Loucy (cell line): ENCODE results near the gene H2AZ2.
A peak's percentile ranks its signal among the peaks of the same experiment; 100 is the strongest.

Experiments used
- H2AFZ ChIP-seq: fragments of 200-600 bp; sonication (generic); 2 replicates; pipeline ENCODE4 v1.6.0; 2016; ENCODE audit warnings: antibody characterized with exemption, mild to moderate bottlenecking, low read length, moderate library complexity
- H3F3A ChIP-seq: fragments of 200-600 bp; 2 replicates; pipeline ENCODE4 v1.6.0; 2016; ENCODE audit warnings: antibody characterized with exemption, low read depth, mild to moderate bottlenecking
- H3K27me3 ChIP-seq: fragments of 200-600 bp; sonication (generic); 2 replicates; pipeline ENCODE4 v1.6.1; 2014; ENCODE audit warnings: low read length, mild to moderate bottlenecking; ENCODE audit not compliant: insufficient read depth, poor library complexity, severe bottlenecking
- H3K36me3 ChIP-seq: fragments of 200-600 bp; sonication (generic); 2 replicates; pipeline ENCODE4 v1.6.1; 2016; ENCODE audit warnings: low read length; ENCODE audit not compliant: insufficient read depth
- H3K4me1 ChIP-seq: fragments of 200-600 bp; sonication (generic); 2 replicates; pipeline ENCODE4 v1.5.1; 2014; ENCODE audit warnings: low read length, mild to moderate bottlenecking; ENCODE audit not compliant: insufficient read depth, poor library complexity, severe bottlenecking
- H3K4me2 ChIP-seq: fragments of 200-600 bp; sonication (generic); 2 replicates; pipeline ENCODE4 v1.6.0; 2014; ENCODE audit warnings: antibody characterized with exemption, low read length, low read depth, mild to moderate bottlenecking; ENCODE audit not compliant: poor library complexity, severe bottlenecking
- H3K4me3 ChIP-seq: fragments of 200-600 bp; sonication (generic); 2 replicates; pipeline ENCODE4 v1.5.1; 2014; ENCODE audit warnings: low read length, mild to moderate bottlenecking, mixed read lengths; ENCODE audit not compliant: poor library complexity, severe bottlenecking
- H3K79me2 ChIP-seq: fragments of 200-600 bp; sonication (generic); 2 replicates; pipeline ENCODE4 v1.6.1; 2014; ENCODE audit warnings: low read length; ENCODE audit not compliant: insufficient read depth
- H3K9ac ChIP-seq: fragments of 200-600 bp; sonication (generic); 2 replicates; pipeline ENCODE4 v1.6.0; 2014; ENCODE audit warnings: mild to moderate bottlenecking, low read depth, low read length, moderate library complexity; ENCODE audit not compliant: poor library complexity, severe bottlenecking
- H3K9me2 ChIP-seq: fragments of 200-600 bp; sonication (generic); replicated peaks from 2 replicates; pipeline ENCODE4 v1.6.1; 2016; ENCODE audit warnings: low read depth, low read length, mixed read lengths
- H3K9me3 ChIP-seq: fragments of 200-600 bp; sonication (generic); 2 replicates; pipeline ENCODE4 v1.6.1; 2014; ENCODE audit warnings: mild to moderate bottlenecking, antibody characterized with exemption, low read length, low read depth; ENCODE audit not compliant: insufficient read depth
- H4K20me1 ChIP-seq: fragments of 200-600 bp; sonication (generic); 2 replicates; pipeline ENCODE4 v1.6.0; 2014; ENCODE audit warnings: antibody characterized with exemption, low read length, mild to moderate bottlenecking; ENCODE audit not compliant: insufficient read depth, poor library complexity, severe bottlenecking
- EZH2phosphoT487 ChIP-seq: fragments of 200-600 bp; IDR thresholded peaks from 2 replicates; pipeline ENCODE4 v1.6.1; 2018; ENCODE audit warnings: antibody characterized with exemption, mild to moderate bottlenecking, moderate library complexity, borderline replicate concordance
- TF ChIP-seq, protein P1 (sequence below): fragments of 200-600 bp; sonication (generic); conservative IDR thresholded peaks from 2 replicates; pipeline ENCODE4 v1.5.1; 2014; ENCODE audit warnings: mild to moderate bottlenecking, antibody characterized with exemption, low read length

H2AZ2 gene

DNA sequence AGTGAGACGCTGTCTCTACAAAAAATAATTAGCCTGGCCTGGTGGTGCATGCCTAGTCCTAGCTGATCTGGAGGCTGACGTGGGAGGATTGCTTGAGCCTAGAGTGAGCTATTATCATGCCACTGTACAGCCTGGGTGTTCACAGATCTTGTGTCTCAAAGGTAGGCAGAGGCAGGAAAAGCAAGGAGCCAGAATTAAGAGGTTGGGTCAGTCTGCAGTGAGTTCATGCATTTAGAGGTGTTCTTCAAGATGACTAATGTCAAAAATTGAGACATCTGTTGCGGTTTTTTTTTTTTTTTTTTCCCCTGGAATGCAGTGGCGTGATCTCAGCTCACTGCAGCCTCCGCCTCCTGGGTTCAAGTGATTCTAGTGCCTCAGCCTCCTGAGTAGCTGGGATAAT lies 46.0 kb downstream of the H2AZ2 start:
- Histone ChIP-seq H3F3A (peaks cover 6% of the 10 kb centered on the region; the same call in 1 of the 2 replicates), H3K79me2 (peaks cover 57% of the 10 kb centered on the region), H2AFZ (no peak overlapping the region), H3K4me1 (peaks cover 26% of the 10 kb centered on the region), H3K36me3 (peaks cover 60% of the 10 kb centered on the region), H3K9me3 (no peaks in the 10 kb centered on the region), H4K20me1 (peaks cover 59% of the 10 kb centered on the region), H3K27me3 (no peaks in the 10 kb centered on the region), H3K4me3 (no peak overlapping the region), H3K4me2 (no peak overlapping the region), H3K9me2 (no peaks in the 10 kb centered on the region), H3K9ac (no peak overlapping the region)
- TF ChIP-seq EZH2phosphoT487 = no peak
- TF ChIP-seq, protein P1, sequence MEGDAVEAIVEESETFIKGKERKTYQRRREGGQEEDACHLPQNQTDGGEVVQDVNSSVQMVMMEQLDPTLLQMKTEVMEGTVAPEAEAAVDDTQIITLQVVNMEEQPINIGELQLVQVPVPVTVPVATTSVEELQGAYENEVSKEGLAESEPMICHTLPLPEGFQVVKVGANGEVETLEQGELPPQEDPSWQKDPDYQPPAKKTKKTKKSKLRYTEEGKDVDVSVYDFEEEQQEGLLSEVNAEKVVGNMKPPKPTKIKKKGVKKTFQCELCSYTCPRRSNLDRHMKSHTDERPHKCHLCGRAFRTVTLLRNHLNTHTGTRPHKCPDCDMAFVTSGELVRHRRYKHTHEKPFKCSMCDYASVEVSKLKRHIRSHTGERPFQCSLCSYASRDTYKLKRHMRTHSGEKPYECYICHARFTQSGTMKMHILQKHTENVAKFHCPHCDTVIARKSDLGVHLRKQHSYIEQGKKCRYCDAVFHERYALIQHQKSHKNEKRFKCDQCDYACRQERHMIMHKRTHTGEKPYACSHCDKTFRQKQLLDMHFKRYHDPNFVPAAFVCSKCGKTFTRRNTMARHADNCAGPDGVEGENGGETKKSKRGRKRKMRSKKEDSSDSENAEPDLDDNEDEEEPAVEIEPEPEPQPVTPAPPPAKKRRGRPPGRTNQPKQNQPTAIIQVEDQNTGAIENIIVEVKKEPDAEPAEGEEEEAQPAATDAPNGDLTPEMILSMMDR = no peak

DNA sequence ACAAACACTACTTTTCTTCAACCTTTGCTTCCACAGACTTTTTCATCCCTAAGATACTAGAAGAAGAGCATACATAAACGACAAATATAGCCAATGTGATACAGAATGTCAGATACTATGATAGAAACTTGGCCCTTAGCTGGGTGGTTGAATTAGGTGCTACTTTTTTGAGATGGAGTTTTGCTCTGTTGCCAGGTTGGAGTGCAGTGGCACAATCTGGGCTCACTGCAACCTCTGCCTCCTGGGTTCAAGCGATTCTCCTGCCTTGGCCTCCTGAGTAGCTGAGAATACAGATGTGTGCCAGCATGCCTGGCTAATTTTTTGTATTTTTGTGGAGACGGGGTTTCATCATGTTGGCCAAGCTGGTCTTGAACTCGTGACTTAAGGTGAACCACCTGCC lies 47.9 kb downstream of the H2AZ2 start:
- Histone ChIP-seq H3F3A (peaks cover 6% of the 10 kb centered on the region; the same call in 1 of the 2 replicates), H3K36me3 (peaks cover 60% of the 10 kb centered on the region), H3K79me2 (peaks cover 72% of the 10 kb centered on the region), H3K4me3 (peak overlapping the region; percentile 98), H3K4me1 (peaks cover 30% of the 10 kb centered on the region), H3K9me2 (no peaks in the 10 kb centered on the region), H4K20me1 (peaks cover 59% of the 10 kb centered on the region), H3K4me2 (peak overlapping the region; percentile 100), H3K9me3 (no peaks in the 10 kb centered on the region), H3K9ac (peak overlapping the region; percentile 99), H3K27me3 (no peaks in the 10 kb centered on the region), H2AFZ (no peak overlapping the region)
- TF ChIP-seq, protein P1 = no peak
- TF ChIP-seq EZH2phosphoT487 = no peak

- no peaks in the 10 kb centered on the region for H3K27me3 ChIP-seq
- peaks cover 72% of the 10 kb centered on the region for H3K79me2 ChIP-seq
- H3K9me2 ChIP-seq = no peaks in the 10 kb centered on the region
- H3K4me2 ChIP-seq = peak overlapping the region; percentile 100
- H3K9ac ChIP-seq = peak overlapping the region; percentile 99
- TF ChIP-seq, protein P1 = no peak
- no peak for TF ChIP-seq EZH2phosphoT487
- H4K20me1 ChIP-seq = peaks cover 59% of the 10 kb centered on the region
- H3K4me1 ChIP-seq = peaks cover 30% of the 10 kb centered on the region
- H3K36me3 ChIP-seq = peaks cover 60% of the 10 kb centered on the region
- H3K4me3 ChIP-seq = peak overlapping the region; percentile 98
- H3F3A ChIP-seq = peaks cover 6% of the 10 kb centered on the region; the same call in 1 of the 2 replicates
- H2AFZ ChIP-seq = no peak overlapping the region
- no peaks in the 10 kb centered on the region for H3K9me3 ChIP-seq
These were observed 49.1 kb downstream of the H2AZ2 start for GRCh38 chr7:44798649-44799305.
